ENCODE measurements around the gene CNIH4.

DNA sequence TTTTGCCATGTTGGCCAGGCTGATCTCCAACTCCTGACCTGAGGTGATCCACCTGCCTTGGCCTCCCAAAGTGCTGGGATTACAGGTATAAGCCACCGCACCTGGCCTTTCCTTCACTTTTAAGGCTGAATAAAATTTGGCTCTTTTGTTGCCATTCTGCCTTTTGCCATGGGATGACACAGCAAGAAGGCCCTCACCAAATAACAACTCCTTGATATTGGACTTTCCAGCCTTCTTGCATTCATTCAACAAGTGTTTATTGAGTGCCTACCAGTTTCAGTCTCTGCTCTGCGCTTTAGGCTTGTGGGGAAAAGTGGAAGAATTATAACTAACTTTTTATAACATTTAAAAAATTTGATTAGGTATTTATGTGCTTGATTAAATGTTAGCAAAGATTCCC lies 24.9 kb upstream of the CNIH4 start:
- TF ChIP-seq, protein P1, sequence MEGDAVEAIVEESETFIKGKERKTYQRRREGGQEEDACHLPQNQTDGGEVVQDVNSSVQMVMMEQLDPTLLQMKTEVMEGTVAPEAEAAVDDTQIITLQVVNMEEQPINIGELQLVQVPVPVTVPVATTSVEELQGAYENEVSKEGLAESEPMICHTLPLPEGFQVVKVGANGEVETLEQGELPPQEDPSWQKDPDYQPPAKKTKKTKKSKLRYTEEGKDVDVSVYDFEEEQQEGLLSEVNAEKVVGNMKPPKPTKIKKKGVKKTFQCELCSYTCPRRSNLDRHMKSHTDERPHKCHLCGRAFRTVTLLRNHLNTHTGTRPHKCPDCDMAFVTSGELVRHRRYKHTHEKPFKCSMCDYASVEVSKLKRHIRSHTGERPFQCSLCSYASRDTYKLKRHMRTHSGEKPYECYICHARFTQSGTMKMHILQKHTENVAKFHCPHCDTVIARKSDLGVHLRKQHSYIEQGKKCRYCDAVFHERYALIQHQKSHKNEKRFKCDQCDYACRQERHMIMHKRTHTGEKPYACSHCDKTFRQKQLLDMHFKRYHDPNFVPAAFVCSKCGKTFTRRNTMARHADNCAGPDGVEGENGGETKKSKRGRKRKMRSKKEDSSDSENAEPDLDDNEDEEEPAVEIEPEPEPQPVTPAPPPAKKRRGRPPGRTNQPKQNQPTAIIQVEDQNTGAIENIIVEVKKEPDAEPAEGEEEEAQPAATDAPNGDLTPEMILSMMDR (IDR thresholded peaks at IDR 0.05; ENCODE audit: low read depth, low read length, missing input control), result no peak
- TF ChIP-seq RAD21 (IDR thresholded peaks at IDR 0.05) (no peak), TAF1 (conservative IDR thresholded peaks at IDR 0.05) (no peak), YY1 (IDR thresholded peaks at IDR 0.05) (no peak), GABPA (IDR thresholded peaks at IDR 0.05 in 1 of 2, conservative IDR thresholded peaks at IDR 0.05 in 1 of 2) (no peak)
- TF ChIP-seq, protein P2, sequence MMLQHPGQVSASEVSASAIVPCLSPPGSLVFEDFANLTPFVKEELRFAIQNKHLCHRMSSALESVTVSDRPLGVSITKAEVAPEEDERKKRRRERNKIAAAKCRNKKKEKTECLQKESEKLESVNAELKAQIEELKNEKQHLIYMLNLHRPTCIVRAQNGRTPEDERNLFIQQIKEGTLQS (IDR thresholded peaks at IDR 0.05), result no peak
- TF ChIP-seq, protein P3, sequence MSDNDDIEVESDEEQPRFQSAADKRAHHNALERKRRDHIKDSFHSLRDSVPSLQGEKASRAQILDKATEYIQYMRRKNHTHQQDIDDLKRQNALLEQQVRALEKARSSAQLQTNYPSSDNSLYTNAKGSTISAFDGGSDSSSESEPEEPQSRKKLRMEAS (IDR thresholded peaks at IDR 0.05), result no peak
- TF ChIP-seq, protein P4, sequence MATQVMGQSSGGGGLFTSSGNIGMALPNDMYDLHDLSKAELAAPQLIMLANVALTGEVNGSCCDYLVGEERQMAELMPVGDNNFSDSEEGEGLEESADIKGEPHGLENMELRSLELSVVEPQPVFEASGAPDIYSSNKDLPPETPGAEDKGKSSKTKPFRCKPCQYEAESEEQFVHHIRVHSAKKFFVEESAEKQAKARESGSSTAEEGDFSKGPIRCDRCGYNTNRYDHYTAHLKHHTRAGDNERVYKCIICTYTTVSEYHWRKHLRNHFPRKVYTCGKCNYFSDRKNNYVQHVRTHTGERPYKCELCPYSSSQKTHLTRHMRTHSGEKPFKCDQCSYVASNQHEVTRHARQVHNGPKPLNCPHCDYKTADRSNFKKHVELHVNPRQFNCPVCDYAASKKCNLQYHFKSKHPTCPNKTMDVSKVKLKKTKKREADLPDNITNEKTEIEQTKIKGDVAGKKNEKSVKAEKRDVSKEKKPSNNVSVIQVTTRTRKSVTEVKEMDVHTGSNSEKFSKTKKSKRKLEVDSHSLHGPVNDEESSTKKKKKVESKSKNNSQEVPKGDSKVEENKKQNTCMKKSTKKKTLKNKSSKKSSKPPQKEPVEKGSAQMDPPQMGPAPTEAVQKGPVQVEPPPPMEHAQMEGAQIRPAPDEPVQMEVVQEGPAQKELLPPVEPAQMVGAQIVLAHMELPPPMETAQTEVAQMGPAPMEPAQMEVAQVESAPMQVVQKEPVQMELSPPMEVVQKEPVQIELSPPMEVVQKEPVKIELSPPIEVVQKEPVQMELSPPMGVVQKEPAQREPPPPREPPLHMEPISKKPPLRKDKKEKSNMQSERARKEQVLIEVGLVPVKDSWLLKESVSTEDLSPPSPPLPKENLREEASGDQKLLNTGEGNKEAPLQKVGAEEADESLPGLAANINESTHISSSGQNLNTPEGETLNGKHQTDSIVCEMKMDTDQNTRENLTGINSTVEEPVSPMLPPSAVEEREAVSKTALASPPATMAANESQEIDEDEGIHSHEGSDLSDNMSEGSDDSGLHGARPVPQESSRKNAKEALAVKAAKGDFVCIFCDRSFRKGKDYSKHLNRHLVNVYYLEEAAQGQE (IDR thresholded peaks at IDR 0.05), result no peak
- TF ChIP-seq, protein P5, sequence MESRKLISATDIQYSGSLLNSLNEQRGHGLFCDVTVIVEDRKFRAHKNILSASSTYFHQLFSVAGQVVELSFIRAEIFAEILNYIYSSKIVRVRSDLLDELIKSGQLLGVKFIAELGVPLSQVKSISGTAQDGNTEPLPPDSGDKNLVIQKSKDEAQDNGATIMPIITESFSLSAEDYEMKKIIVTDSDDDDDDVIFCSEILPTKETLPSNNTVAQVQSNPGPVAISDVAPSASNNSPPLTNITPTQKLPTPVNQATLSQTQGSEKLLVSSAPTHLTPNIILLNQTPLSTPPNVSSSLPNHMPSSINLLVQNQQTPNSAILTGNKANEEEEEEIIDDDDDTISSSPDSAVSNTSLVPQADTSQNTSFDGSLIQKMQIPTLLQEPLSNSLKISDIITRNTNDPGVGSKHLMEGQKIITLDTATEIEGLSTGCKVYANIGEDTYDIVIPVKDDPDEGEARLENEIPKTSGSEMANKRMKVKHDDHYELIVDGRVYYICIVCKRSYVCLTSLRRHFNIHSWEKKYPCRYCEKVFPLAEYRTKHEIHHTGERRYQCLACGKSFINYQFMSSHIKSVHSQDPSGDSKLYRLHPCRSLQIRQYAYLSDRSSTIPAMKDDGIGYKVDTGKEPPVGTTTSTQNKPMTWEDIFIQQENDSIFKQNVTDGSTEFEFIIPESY (IDR thresholded peaks at IDR 0.05), result no peak
